Measurements from ENCODE around the gene MFAP2.

MFAP2 gene

DNA sequence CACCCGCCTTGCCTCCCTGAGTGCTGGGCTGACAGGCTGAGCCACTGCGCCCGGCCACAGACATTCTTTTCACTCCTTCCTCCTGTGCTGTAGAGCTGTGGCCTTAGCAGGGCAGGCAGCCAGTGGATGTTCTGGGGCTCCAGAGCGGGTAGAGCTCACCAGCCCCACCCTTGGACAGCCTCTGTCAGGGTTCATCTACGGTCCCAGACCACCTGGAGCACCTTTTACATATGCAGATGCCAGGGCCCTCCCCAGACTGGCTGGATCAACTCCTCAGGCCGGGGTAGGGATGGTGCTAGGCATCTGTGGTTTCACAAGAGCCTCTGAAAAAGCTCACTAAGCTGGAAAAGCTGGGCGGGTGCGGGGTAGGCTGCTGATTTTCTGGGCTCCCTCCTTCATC, 26.7 kb upstream of the MFAP2 start:
- no peak for DNase-seq (ENCODE audit: low spot score)

DNA sequence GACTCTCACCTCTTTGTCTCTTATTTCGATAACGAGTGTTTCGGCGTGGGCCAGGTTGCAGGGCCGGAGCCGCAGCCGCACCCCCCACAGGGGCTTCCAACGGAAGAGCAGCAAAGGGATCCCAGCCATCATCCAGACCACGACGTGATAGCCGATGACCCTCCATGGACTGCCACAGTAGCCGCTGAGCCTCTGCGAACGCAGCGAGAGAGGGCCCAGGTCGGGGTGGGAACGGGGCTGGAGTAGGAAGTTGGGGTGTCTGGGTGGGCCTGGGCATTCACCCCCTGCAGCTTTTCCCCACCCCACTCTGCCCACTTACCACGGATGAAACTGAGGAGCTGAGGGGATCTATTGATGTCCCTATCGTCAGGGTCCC, 24.9 kb upstream of the MFAP2 start:
- DNase-seq (ENCODE audit: low spot score) = no peak

DNA sequence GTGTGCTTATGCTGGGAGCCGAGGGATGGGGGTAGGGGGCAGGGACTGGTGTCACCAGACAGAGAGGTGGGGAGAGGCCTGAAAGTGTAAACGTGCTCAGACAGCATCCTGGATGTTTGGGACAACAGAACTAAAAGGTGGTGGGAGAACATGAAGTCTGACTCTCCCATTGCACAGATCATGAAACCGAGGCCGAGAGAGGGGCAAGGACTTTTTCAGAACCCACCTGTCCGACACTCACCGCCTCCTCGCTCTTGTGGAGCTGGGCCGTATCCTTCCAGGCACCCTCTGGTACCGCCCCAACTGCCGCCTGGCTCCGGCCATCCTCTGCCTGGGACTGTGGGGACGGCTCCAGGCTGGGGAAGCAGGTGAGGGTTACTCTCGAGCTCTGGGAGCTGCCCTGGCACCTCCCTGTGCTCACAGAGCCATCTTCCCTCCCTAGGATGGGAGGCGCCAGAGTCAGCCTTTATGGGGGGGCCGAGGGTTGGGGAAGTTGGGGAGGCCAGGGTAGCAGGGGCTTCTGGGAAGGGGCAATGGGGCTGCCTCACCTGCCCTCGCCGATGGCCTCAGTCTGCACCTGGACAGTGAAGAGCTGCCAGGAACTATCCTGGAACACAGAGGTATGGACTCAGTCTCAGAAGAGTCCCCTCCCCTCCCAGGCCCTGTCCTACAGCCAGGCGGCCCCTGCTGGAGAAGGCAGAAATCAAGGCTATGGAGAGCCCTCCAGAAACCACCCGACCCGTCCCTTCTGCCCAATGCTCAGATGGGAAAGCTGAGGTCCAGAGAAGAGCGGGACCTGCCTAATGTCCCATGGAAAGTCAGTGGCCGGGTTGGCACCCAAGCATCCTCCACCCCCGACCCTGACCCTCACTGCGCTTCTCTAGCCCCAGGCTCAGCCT, 24.3 kb upstream of the MFAP2 start:
- DNase-seq (ENCODE audit: low spot score) = no peak

DNA sequence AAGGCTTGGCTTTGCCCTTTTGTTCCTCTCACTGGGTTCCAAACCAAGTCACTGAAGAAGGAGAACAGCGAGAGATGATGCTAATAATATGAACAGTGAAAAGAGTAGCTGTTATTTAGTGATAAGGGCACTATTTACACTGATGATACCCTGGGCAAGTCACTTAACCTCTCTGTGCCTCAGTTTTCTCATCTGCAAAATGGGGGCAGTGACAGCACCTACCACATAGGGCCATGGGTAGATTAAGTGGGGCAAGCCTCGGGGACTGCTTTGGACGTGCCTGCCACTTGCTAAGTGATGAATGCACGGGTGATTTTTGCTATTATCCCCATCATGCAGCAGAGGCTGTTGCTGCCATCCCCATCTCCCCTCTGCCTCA, 22.1 kb upstream of the MFAP2 start:
- DNase-seq (ENCODE audit: low spot score) = no peak

DNA sequence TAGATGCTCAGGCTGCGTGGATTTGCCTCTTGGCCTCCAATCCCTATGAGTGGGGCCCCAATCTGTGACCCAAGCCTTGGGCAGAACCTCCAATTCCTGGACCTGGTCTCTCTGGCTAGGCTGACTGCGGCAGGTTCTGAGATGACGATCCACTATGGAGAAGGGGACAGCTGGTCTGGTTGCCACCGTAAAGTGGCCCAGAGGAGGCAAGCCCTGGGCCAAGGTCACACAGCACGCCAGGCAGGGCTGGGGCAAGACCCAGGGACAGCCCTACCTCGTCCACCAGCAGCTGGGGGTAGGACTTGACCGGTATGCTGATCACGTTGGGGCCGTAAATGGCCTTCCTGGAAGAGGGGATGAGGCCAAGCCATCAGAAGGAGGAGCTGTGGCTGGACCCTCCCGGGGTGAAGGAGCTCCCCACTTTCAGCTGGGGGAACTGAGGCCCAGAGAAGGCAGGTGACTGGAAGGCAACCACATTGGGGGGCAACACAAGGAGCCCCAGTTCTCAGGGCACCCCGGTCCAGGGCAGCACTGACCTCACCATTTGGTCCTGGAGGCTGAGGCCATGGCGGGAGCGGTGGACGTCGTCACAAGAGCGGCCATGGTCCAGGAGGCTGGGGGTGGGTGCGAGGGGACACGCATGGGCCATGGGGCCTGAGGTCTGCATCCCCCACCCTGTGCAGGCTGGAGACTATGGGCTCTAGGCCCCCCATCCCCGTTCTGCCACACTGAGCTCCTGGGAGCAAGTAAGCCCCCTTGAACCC, 21.5 kb upstream of the MFAP2 start:
- DNase-seq (ENCODE audit: low spot score) = no peak

DNA sequence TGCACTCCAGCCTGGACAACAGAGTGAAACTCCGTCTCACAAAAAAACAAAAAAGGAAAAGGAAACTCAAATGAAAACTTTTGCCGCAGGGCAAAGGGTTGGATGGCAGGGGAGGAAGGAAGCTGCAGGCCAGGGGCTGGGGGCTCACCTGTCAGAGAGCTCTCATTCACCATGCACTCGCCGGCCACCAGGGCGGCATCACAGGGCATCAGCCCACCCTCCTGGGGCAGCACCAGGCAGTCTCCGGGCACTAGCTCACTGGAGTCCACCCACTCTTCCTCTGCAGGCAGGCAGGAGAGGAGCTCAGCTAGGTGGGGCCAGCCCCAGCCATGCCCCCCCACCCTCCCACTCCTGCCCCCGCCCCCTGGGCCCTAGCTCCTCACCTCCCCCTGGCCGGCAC, 19.4 kb upstream of the MFAP2 start:
- DNase-seq (ENCODE audit: low spot score) = no peak

DNA sequence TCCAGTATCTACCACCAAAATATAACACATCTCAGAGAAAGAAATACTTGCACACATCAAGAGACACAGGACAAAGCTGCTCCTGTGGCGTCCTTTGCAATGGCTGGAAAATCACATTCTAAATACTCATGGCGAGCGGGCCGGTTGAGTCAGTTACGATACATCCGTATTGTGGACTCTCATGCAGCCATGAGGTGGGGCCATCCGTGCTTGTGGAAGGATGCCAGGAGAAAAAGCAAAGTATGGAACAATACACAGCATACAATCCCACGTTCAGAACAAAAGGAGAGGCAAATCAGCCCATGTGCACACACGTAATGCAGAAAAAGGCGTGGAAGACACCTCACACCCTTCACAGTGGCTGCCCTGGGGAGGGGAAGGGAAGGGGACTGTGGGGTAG, 18.2 kb upstream of the MFAP2 start:
- no peak for DNase-seq (ENCODE audit: low spot score)

DNA sequence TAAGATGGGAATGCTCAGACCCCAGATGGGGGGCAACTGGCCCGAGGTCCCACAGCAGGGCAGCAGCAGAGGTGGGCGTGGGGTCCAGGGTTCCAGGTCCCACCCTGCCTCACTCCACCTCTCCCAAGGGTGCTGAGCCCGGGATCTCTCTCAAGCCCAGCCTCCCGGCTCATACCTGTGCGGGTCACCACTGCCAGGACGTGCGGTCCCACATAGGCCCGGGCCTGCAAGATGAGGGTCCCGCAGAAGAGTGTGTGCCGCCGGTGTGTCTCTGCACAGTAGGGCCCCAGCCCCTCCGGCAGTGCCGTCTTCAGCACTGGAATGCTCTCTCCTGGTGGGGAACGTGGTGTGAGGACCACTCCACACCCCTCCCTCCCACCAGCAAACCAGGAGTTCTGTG, 16.4 kb upstream of the MFAP2 start:
- DNase-seq (ENCODE audit: low spot score) = no peak

DNA sequence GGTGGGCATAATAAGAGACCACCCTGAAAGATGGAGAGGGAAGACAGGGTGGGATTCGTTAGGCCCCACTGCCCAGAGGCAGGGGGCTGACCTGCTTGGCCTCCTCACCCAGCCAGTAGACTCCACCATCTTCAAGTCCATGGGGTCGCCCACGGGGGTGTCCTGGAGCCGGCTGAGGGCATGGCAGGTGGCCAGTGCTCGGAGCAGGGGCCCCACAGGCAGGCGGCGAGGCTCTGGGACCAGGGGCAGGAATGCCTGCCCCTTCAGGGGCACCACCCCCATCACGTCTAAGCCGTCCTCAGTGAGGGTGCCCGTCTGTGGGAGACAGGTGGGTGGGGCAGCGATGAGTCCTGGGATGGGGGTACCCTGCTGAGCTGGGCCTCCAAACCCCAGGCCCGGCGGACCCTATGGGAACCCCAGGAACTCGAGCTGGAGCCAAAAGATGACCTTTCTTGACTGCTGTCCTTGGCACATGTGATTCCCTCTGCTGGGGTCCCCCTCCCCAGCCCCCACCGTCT, 13.2 kb upstream of the MFAP2 start:
- DNase-seq (ENCODE audit: low spot score) = no peak

DNA sequence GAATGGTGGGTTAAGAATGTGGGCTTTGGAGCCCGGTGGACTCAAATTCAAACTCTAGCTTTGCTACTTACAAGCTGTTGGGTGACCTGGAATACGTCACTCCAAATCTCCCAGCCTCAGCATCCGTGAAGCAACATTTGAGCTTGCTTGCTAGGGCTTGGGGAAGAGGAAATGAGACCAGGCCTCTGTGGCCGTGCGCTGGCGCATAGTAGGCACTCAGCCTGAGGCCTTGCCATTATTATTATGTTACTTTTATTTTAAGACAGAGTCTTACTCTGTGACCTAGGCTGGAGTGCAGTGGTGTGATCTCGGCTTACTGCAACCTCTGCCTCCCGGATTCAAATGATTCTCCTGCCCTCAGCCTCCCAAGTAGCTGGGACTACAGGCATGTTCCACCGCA, 12.3 kb upstream of the MFAP2 start:
- DNase-seq (ENCODE audit: low spot score) = no peak

DNA sequence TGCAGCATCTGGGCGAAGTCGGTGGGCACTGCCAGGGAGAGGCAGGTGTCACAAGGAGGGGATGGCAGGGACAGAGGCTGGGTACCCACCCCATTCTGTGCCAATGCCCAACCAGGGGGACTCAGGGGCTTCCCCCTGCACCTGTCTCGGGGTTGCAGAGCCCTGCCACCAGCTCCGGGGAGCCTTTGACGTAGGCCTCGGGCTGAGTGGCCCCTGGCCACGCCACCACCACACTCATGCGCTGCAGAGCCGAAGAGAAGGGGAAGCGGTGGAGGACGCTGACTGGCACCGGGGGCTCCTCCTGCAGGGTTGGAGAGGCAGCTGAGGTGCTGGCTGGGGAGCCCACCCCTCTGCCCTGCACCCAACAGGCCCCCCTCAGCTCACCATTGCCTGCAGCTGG, 11.7 kb upstream of the MFAP2 start:
- no peak for DNase-seq (ENCODE audit: low spot score)

DNA sequence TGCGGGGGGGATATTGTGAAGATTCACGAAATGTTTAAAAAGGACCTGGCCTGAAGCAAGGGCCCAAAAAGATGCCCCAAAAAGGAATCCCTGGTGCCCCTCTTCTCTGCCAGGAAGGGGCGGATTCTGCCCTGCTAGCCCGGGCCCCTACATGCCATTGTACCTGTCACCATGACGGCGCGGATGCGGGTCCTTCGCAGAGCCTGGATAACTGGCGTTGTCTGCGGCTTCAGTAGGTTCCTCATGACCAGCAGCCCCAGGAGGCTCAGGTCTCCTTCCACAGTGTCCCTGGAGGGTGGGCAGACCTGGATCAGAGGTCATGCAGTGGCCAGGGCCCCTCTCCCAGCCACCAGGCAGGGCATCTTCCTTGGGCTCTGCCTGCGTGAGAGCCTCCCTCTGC, 11.2 kb upstream of the MFAP2 start:
- no peak for DNase-seq (ENCODE audit: low spot score)

DNA sequence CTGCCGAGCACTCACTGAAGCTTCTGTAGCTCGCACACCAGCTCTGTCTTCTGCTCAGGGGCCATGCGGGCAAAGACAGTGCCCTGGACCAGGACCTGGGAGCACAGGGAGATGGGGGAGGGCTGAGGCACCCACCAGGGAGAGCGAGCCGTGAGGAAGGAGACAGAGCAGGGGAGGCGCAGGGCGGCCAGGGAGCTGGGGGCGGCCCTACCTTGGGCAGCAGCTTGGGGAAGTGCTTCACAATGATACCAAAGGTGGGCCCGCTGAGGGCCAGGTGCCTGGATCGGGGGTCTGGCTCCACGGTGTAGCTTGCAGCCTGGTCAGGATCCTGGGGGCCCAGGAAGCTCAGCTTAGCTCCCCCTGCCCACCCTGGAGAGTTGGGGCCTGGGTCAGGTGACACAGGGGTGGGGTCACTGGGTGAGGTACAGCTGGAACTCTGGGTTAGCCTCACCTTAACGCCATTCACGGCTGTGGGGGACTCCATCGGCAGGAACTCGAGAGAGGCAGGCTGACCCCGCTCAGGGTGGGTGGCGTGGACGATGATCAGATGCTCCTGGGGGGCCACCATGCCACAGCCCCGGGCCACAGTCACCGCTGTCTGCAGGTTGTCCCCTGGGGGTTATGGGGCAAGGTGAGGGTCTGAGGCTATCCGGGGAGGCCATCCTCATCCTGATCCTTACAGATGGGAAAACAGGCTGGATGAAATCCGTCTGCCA, 9.4 kb upstream of the MFAP2 start:
- no peak for DNase-seq (ENCODE audit: low spot score)

DNA sequence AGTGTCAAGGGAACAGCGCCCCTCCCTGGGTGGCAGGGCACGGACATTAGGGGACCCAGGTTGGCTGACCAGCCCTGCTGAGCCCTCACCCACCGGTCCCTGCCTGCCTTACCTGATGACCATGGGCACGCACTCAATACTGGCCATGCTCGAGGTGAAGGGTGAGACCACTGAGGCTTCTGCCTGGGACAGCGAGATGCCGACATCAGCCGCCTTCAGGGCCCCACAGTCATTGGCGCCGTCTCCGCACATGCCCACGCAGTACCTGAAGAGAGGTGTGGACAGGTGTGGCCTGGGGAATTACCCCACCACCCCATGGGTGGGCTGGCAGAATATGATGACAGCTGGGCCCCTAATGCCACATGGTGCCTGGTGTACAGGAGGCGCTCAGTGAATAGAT, 7.8 kb upstream of the MFAP2 start:
- DNase-seq (ENCODE audit: low spot score) = no peak

DNA sequence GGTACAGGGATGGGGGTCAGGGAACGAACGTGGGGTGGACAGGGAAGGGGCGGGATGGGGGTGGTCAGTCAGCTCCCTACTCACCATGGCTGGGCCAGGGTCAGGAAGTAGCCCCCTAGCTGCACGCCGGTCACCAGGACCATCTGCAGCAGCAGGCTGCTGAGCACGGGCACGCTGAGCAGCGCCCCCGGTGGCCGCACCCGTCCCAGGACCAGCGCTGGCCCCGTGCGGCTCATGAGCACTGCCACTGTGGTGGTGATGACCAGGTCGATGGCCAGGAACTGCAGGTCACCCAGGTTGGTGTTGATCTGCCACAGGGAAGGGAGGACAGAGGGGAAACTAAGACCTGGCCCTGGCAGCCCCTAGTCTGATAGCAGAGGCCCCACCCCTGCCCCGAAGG, 6.5 kb upstream of the MFAP2 start:
- no peak for DNase-seq (ENCODE audit: low spot score)

DNA sequence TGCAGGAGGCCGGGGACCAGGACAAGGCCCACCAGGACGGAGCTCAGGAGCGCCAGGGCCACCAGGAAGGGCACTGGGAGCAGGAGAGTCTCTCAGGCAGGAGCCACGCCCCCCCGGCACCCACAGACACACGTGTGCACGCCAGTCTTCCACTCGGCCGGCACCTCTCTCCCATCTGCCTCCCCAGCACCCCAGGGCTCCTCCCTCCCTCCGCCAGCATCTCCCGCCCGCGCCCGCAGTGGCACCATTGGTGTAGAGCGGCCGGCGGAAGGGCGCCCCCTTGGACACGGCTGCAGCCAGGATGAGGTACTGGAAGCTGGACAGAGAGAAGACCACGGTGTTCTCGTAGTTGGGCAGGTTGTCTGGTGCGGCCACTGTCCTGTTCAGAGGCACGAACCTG, 6.1 kb upstream of the MFAP2 start:
- DNase-seq (ENCODE audit: low spot score) = no peak

DNA sequence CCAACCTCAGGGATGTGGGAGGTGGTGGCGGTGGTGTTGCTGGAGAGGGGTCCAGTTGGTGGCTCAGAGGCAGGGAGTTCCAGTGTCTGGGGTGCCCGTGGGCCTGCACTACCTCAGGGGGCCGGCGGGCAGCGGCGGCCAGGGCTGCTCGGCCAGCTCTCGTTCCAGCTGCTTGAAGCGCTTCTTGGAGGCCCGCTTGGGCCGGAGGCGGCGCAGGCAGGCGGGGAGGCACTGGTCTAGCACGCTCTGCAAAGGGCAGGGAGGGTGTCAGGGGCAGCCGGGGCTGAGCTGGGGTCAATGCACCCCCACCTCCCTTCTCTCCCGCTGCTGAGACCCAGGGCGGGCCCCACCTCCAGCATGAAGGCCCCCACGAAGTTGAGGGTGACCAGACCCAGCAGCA, 5.7 kb upstream of the MFAP2 start:
- no peak for DNase-seq (ENCODE audit: low spot score)

DNA sequence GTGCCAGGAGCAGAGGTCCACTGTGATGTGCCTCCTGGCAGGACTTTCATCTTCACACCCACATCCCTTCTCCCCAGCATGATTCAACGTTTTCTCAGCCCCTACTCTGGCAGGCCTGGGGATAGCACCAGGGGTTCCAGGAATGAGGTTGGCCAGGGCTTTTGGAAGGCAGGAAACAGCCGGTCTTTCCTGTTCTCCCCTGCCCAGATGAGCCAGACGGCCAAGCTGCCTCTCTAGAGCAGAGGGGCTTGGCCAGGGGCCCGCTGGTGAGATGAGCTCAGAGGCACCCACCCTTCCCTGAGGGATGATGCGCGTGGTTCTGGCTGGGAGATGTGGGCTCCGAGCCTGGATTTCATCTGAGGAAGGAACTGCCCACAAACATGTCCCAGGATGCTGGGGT, 4.3 kb upstream of the MFAP2 start:
- no peak for DNase-seq (ENCODE audit: low spot score)

DNA sequence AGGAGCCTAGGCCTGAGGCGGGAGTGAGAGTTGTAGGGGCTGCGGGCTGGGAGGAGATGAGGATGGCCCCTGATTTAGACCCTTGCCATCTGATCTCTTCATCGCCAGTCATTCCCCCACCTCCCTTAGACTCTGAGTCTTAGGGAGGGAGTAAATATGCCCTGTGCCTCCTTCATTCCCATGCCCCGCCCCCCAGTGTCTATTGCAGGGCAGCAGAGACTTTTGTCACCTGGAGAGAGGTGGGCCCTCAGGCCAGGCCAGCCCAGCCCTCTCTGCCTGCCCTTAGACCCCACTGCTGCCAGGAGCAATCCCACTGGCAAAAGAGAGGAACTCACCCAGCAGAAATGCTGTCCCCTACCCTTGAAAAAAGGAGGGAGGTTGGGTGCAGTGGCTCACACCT, 3.2 kb upstream of the MFAP2 start:
- DNase-seq (ENCODE audit: low spot score) = no peak

DNA sequence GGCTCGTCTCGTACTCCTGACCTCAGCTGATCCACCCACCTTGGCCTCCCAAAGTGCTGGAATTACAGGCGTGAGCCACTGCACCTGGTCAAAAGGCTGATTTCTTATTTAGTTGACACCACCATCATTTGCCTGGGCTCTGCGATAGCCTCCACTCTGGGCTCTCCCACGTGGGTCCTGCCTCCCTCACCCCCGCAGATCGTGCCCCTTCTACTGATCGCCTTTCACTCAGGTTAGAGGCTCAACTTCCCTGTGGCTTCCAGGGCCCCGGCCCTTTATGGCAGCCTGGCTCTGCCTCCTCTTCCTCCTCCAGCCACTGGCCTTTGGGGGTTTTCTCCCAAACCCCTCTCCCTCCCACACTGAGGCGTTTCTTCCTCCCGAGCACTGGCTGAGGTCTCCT, 2.5 kb upstream of the MFAP2 start:
- no peak for DNase-seq (ENCODE audit: low spot score)

DNA sequence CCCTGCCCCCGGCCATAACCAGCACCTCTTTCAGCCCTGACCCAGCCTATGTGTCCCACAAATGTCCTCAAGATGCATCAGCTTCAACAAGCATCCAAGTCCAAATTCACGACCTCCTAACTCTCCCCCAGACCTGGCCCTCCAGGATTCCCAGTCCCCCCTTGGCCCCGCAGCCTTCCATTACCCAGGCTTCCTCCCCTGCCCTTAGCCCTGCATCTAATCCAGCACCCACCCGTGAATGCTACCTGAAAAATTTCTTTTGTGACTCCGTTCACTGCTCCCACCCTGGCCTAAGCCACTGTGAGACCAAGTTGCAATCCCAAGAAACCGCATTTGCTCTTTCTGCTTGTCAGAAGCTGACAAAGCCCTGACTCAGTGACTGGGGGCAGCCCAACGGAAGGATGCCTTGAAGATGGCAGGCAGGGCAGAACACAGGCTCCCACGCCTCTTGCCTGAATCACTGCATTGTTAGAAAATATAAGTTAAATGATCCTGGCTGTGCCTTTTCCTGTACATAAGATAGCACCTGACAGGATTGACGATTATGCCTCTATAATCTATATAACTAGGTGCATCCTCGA, 939 bp upstream of the MFAP2 start:
- DNase-seq (ENCODE audit: low spot score) = no peak
